HG02623 (cell line): Measurements from ENCODE around the gene DDX1.

ENCODE experiments used
- ATAC-seq: cut with Tn5 transposase; IDR thresholded peaks from one replicate; pipeline ENCODE4 v1.9.1; 2021; ENCODE audit warnings: moderate library complexity; ENCODE audit not compliant: unreplicated experiment

DDX1 gene

GRCh38 chr2:15642815-15643500, 51.3 kb downstream of the DDX1 start:
- no peak for ATAC-seq

GRCh38 chr2:15643791-15644585, 52.3 kb downstream of the DDX1 start:
- ATAC-seq: no peak

GRCh38 chr2:15645300-15645699, 53.6 kb downstream of the DDX1 start:
- ATAC-seq: no peak

GRCh38 chr2:15645720-15646385, 54.2 kb downstream of the DDX1 start:
- ATAC-seq: no peak

- no peak for ATAC-seq
Measured at GRCh38 chr2:15646661-15647060, 55.0 kb downstream of the DDX1 start.

- no peak for ATAC-seq
Measured at GRCh38 chr2:15647622-15648590, 56.2 kb downstream of the DDX1 start.

GRCh38 chr2:15648593-15649525, 57.2 kb downstream of the DDX1 start:
- no peak for ATAC-seq

- ATAC-seq: no peak
Measured at GRCh38 chr2:15649561-15650255, 58.0 kb downstream of the DDX1 start.

GRCh38 chr2:15650616-15651366, 59.1 kb downstream of the DDX1 start:
- ATAC-seq: no peak

- no peak for ATAC-seq
Measured at GRCh38 chr2:15651367-15651727, 59.7 kb downstream of the DDX1 start.

GRCh38 chr2:15652252-15652651, 60.6 kb downstream of the DDX1 start:
- no peak for ATAC-seq

- no peak for ATAC-seq
Measured at GRCh38 chr2:15652801-15653200, 61.1 kb downstream of the DDX1 start.

GRCh38 chr2:15653806-15654726, 62.4 kb downstream of the DDX1 start:
- ATAC-seq: no peak

- ATAC-seq: no peak
Measured at GRCh38 chr2:15654727-15655073, 63.0 kb downstream of the DDX1 start.

GRCh38 chr2:15655123-15655887, 63.6 kb downstream of the DDX1 start:
- ATAC-seq: no peak

- no peak for ATAC-seq
Measured at GRCh38 chr2:15656090-15656489, 64.4 kb downstream of the DDX1 start.

- ATAC-seq: no peak
Measured at GRCh38 chr2:15657759-15658158, 66.1 kb downstream of the DDX1 start.
